Adrenal gland (tissue), 5 donors: ENCODE measurements around the gene NR2E3.
A peak's percentile ranks its signal among the peaks of the same experiment; 100 is the strongest.

Experiments used
- POLR2A ChIP-seq, 2 donors: fragments of 450-650 bp; IDR thresholded peaks; one replicate each; pipeline ENCODE4 v1.6.1; 2017; ENCODE audit warnings: antibody characterized with exemption in 2 of 2, mild to moderate bottlenecking in 2 of 2, moderate library complexity in 1 of 2
- TF ChIP-seq, protein P1 (sequence below), 6 experiments: fragments of 450-650 bp in 4 of 6; fragments of 200-600 bp in 2 of 6; sonication (generic) in 1 of 6; IDR thresholded peaks; 1 replicate in 5 of 6; 2 replicates in 1 of 6; pipeline versions ENCODE4 v1.5.1 to v1.8.0; 2016 to 2021; ENCODE audit warnings: antibody characterized with exemption in 6 of 6, mild to moderate bottlenecking in 2 of 6, moderate library complexity in 1 of 6
- donor health status: DM: no; HTN: no; CAD: no.

DNA sequence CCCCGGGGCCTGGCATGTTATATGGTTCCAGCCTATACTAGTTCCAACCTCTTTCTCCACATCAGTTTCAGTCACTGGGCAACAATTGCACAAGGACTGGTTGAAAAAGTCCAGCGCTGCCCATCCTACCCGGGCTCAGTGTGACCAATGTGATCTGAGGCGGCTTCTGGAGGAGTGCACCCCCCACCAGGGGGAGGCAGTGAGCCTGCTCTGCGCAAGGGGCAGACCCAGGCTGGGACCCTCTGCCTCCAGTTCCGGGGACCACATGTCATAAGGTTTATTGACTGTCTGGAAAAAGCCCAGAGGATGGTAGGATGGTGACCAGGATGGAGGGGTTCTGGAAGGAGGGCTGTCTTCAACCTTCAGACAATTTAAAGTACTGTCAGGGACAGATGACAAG, 25.6 kb upstream of the NR2E3 start:
- TF ChIP-seq, protein P1, sequence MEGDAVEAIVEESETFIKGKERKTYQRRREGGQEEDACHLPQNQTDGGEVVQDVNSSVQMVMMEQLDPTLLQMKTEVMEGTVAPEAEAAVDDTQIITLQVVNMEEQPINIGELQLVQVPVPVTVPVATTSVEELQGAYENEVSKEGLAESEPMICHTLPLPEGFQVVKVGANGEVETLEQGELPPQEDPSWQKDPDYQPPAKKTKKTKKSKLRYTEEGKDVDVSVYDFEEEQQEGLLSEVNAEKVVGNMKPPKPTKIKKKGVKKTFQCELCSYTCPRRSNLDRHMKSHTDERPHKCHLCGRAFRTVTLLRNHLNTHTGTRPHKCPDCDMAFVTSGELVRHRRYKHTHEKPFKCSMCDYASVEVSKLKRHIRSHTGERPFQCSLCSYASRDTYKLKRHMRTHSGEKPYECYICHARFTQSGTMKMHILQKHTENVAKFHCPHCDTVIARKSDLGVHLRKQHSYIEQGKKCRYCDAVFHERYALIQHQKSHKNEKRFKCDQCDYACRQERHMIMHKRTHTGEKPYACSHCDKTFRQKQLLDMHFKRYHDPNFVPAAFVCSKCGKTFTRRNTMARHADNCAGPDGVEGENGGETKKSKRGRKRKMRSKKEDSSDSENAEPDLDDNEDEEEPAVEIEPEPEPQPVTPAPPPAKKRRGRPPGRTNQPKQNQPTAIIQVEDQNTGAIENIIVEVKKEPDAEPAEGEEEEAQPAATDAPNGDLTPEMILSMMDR (IDR thresholded peaks at IDR 0.05), result peak in 1 of 6 experiments; percentile 17
- TF ChIP-seq POLR2A (IDR thresholded peaks at IDR 0.05), result no peak
